ENCODE data around the gene ALDH4A1.
"Not testable (repeated sequence)": the region's sequence is repeated elsewhere in the genome, so short reads cannot be mapped to it uniquely, and the experiment has no call there.

Gene ALDH4A1

DNA sequence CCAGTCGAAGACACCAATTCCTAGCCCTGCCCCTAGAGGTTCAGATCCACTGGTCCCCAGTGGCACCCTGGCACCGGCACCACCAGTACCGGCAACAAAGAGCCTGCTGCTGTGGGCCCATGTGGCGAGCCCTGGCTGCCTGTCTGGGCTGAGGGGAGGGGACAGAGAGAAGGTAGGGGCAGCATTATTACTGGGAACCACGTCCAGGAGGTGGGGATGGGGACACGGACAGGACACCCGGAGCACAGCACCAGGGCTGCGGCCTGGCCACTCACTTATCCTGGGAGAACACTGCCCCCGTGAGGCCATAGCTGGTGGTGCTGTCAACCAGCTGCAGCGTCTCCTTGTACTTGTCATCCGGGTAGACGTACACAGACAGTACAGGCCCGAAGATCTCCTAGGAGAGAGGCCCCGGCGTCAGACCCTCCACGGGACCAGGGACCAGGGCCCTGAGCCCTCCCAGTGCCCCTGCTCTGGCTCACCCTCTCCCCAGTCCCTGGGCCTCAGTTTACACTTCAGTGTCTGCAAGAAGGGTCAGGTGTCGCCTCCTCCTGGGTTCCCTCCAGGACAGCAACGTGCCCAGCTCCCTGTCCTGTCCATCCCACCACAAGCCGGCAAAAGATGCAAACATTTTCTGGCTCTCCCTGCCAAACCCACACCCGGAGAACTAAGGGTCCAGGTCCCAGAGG lies 27.1 kb downstream of the ALDH4A1 start:
- DNase-seq = peak; percentile 64

DNA sequence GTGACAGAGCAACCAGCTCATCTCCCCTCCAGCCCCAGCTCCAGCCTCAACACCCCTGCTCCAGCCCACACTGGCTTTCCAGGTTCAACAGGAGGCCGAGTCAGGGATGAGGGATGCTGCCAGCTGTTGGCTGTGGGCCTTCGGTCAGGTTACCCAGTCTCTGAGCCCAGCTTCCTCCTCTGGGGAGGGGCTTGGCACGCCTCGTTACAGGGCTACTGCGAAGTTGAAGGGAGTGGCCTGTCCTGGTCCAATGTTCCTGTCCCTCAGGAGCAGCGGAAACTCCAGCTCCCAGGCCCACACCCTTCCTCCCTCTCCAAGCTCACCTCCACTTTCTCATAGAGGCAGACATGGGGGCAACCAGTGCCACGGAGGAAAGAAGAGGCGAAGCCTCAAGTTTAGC lies 27.8 kb downstream of the ALDH4A1 start:
- no peak for DNase-seq

DNA sequence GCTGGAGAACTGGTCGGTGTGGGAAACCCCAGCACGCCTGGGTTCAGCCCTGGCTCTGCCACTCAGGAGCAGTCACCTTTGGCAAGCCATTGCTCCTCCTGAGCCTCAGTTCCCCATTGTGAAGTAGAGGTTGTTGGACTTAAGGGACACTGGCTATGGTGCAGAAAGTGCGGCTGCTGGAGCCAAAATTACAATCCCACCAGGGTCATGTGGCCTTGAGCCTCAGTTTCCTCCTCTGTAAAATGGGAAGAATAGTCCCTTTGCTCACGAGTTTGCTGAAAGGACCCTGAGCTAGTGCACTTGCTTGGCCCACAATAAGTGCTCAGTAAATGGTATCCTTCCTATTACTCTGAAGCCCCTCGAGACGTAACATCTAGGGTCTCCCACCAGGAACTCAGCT lies 28.3 kb downstream of the ALDH4A1 start:
- no peak for DNase-seq

DNA sequence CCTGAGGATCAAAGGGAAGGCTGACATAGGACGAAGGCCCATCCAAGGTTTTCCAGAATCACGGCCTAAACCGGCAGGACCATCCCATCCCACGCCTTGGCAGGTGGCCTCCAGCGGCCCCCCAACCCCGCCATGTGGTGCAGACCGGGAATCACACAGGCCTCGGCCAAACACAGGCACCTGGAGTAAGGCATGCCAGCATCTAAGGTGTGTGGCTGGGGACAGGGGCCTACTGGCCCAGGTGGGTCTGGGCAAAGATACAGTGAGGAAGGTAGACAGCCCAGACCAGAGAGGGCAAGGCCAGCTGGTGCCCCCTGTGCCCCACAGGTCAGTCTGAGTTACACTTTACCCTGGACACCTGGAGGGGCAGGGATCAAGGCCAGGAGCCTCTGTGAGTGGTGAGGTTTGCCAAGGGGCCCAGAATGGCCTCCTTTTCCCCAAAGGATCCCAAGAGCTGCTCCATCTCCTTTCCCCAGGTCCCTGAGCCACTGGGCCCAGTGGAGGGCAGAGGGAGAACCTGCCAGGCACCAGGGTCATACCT lies 30.2 kb downstream of the ALDH4A1 start:
- no peak for DNase-seq

DNA sequence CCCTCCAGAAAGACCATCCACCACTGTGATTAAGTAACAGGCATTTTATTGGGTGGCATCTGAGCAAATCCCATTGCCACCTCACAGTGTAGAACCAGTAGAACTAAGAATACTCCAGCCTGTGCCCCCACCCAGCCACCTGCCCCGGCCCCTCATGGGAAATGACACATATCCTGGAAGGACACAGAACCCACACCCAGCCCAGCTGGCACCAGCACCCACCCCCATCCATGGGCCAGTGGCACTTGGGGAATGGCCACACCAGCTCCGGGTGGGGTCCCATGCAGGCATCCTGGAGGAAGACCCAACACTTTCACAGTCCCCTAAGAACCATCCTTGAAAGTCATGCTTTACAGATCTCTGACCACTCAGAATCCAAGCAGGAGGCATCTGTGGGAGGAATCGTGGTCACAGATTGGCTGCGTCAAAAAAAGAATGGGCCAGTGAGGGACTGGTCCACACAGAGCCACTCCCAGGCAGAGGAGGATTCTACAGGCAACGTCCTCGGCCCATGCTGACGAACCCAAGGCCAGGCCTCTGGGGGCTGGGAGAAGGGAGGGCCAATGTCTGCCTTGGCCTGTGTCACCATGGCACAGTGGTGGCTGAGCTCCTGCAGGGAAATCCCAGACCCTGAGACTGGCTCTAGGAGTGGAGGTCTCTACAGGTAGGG lies 30.8 kb downstream of the ALDH4A1 start:
- no peak for DNase-seq

DNA sequence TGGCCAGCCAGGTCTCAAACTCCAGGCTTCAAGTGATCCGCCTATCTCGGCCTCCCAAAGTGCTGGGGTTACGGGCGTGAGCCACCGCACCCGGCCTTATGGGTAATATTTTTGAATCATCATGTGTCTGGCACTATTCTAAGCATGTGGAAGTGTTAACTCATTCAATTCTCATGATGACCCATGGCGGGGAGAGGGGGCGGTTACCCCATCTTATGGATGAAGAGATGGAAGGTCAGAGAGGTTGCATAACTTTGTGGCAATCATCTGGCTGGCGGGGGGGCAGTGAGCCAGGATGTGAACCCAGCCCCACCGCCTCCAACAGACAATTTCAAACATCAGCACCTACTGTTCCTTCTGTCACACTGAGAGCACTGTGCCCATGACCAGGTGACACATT lies 31.4 kb downstream of the ALDH4A1 start:
- DNase-seq = no peak

DNA sequence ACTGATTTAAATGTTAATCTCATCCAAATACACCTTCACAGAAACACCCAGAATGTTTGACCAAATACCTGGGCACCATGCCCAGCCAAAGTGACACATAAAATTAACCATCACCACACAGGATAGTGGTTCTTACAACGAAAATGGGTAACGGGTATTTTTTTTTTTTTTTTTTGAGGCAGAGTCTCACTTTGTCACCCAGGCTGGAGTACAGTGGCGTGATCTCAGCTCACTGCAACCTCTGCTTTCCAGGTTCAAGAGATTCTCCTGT lies 31.8 kb downstream of the ALDH4A1 start:
- DNase-seq = not testable (repeated sequence)

DNA sequence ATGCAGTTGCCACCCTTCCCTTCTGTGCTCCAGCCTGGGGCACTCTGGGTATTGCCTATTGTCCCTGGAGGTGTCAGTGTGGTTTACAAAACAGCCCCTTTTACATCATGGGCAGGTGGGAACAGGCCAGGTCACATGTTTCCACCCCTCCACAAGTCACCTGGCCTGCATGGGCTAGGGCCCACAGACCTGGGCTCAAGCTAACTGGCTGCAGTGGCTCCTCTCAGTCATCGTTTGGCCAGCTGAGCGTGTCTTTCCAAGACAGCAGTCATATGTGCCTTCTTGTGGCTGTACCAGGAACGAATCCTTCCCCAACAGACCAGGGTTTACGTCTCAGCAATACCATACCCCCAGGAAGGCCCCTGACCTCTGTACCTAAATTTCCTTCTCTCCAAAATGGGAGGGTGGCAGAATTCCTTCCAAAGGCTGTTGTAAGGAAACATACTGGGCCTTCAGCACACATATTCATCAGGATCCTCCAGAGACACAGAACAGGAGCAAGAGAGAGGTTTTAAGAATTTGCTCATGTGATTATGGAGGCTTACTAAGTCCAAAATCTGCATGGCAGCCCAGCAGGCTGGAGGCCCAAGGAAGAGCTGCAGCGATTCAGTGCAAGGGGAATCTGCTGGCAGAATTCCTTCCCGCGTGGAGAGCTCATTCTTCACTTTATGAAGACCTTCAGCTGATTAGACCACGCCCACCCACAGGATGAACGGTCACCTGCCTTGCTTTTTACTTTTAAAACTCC lies 32.3 kb downstream of the ALDH4A1 start:
- no peak for DNase-seq

DNA sequence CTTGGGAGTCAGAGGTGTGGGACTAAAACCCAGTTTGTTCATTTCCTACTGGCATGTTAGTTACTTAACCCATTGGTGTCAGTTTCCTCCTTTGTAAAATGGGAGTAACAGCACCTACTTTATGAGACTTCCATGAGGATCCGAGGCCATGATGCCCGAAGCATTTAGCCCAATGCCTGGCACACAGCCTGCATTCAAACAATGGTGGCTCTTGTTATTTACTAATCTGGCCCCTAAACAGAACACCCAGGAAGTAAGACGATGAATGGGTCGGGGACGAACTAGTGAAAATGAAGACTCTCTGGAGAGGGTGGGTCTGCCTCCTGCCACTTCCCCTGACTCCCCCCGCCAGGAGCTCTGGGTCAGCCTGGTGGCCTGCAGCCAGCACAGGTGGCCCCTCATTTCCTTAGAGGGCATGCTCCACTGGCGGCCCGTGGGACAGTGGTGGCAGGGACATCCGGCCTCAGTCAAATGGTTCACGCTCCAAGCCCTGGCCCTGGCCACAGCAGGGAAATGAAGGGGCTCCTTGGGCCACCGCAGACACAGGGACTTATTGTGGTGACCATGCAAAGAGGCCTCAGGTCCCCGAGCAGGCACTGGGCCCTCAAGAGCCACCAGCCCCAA lies 33.4 kb downstream of the ALDH4A1 start:
- DNase-seq = no peak

DNA sequence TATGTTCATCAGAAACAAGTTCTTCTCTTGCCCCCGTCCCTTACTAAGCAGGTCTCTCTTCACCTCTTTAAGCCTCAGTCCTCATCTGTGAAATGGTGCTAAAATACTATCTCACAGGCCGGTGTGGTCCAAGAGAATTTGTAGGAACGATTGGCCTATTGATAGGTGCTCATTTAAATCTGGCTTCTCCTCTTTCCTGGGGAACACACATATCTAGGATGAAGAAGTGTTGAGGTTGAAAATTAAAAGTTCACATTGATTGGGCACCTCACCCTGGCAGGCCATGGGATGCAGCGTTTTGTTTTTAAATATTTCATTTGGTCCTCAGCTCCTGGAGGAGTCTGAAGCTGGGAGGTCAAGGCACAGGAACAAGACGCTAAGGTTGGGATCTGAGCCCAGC lies 34.0 kb downstream of the ALDH4A1 start:
- DNase-seq = no peak

DNA sequence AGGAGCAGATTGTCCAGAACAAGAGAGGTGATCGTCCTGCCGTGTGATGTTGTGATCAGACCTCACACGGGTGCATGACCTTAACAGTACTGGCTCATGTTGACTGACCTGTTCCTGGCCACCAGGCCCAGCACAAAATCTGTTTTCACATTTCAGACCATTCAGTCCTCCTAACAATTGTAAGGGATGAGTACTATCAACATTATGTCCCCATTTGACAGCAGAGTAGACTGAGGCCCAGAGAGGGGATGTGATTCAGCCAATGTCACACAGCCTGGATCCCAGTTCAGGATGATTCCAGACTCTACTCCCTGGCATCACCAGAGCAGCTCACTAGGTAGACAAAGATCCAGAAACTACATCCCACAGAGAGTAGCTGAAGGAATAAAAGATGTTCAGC lies 35.5 kb downstream of the ALDH4A1 start:
- no peak for DNase-seq

DNA sequence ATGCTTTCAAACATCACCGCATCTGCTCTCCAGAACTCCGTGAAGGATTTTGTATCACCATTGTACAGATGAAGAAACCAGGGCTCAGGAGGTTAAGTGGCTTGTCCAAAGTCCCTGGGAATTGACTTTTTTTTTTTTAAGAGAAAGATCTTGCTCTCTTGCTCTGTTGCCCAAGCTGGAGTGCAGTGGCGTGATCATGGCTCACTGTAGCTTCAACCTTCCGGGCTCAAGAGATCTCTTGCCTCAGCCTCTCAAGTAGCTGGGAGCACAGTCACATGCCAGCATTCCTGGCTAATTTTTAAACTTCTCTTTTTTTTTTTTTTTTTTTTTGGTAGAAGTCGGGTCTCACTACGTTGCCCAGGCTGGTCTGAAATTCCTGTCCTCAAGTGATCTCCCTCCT lies 36.0 kb downstream of the ALDH4A1 start:
- no peak for DNase-seq

DNA sequence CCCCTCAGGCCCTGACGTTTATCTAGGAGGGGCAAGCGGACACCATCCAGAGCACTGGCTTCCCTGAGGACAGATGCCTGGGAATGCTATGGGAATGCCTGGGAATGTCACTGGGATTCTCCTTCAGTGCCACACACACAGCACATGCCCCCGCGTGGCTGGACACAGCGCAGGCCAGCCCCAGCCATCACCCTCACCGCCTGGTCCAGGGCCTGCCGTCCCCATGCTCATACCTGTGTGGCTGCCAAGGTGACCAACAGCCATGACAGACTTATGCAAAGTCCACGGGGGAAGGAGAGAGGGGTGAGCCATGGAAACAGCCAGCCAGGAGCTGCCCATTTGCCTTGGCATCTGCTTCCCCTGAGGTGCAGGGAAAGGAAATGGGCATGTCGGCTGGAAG lies 37.2 kb downstream of the ALDH4A1 start:
- DNase-seq = no peak

DNA sequence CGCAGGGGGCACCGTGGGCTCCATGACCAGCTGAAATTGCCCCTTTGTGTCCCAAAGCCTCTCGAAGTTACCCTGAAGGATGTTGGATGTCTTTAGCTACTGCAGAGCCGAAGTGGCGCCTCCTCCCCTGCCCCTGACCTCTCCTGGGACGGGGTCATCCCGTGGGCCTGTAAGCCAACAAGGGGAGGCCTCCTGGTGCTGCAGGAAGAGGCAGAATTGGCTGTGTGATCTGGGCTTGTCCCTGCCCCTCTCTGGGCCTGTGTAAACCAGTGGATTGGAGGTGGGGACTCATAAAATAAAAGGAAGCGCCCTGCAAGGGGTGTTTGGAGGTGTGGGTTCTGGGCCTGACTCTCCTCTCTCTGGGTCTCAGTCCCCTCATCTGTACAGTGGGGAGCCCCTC lies 40.8 kb downstream of the ALDH4A1 start:
- DNase-seq = no peak

DNA sequence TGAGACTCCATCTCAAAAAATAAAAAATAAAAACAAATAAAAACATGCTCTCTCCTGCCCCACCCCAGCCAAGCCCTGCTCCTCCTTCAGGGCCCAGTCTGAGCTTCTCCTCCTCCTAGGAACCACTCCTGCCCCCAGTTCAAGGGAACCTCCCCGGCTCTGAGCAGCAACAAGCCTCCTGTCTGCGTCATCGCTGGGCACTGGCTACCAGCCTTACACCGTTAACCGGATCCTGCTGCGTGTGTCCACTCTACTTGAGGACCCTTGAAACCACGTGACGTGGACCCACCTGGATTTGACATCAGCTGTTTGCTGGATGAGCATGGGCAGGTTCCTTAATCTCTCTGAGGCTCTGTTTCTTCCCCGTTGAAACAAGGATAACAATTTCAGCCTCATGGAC lies 41.3 kb downstream of the ALDH4A1 start:
- no peak for DNase-seq

DNA sequence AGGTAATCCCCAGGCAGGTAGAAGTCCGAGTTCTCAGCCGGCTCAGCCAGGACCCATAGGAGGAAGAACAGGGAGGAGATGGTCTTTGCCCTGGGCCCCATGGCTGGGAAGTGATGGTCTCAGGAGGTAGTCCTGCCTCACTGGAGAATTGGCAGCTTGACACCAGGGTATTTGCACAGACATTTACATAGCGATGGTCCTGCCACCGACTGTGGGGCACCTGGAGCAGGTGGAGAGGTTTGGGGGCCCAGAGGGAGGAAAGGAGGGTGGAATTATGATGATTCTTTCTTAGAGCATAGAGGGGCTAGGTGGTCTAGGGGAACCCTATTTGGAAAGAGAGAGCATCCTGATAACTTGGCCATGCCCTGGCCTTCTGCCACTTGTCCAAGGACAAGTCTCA lies 42.8 kb downstream of the ALDH4A1 start, which contains the start of gene TAS1R2:
Gene TAS1R2 (minus strand): TSS at position 101 of the 400 bp plus-strand sequence. CDS start 0 bp downstream, at position 101.
- no peak for DNase-seq

DNA sequence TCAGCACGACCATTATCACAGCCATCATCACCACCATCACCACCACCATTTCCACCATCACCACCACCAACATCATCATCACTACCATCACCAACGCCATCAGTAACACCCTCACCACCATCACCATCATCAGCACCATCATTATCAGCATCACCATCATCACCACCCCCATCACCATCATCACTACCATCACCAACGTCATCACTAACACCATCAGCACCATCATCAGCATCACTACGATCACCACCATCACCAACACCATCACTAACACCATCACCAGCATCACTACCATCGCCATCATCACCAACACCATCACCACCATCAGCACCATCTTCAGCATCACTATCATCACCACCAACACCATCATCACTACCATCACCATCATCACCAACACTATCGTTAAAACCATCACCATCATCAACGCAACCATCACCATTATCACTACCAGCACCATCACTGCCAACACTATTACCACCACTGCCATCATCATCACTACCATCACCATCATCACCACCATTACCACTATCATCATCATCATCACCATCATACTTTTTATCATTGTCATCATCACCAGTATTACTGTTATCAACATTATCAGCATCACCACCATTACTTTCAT lies 44.2 kb downstream of the ALDH4A1 start:
- no peak for DNase-seq

DNA sequence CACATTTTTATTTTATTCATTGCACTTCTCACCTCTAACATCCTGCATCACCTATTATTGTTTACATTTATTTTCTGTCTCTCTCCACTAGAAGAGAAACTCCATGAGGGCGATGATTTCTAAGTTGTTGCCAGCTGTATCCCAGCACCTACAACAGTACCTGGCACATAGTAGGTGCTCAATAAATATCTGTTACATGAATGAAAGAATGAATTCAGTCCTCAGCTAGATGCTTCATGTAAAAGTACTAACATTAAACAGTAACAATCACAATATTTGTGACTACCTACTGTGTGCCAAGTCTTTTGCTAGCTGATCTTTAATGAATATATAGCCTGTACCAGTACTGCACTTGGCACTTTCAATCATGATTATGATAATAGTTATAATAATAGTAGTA lies 45.9 kb downstream of the ALDH4A1 start:
- DNase-seq = no peak

DNA sequence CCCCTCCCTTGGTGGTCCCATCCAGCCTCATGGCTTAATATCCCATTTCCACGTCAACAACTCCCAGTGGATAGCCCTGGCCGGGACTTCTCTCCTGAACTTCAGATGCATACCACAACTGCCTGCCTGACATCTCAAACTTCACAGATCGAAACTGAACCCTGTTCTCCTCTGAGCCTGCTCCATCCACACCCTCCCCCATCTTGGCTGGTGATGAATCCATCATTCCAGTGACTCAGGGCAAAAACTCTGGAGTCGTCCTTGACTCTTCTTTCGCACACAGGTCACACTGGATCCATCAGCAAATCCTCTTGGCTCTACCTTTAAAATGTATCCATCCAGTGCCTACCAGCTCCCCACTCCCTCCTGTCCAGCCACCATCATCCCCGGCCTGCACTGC lies 46.8 kb downstream of the ALDH4A1 start:
- DNase-seq = no peak

DNA sequence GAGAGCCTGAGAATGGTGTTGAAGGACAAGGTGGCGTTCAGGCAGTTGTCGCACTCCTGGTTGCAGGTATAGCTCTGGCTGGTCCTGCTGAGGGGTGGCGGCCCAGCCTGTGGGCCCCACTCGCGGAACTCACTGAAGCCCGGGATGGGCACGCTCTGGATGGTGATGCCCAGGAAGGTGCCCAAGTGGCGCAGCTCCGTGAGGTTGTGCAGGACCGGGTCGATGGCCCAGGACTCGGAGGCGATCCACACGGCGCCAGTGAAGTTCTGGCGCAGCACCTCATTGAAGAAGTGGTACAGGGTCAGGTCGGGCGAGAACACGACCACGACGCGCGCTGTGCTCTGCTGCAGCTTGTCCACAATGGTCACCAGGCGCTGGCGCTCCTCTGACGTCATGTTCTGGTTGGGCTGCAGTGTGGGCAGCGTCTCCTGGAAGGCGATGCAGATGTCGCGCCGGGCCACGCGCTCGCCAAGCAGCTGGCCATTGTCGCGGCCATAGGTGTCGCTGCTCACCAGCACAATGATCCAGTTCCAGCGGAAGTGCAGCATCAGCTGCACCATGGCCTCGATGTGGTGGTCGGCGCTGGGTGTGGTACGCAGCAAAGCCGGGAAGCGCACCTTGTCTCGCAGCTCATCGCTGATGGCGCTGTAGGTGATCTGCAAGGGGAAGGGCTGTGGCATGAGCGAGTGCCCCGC lies 47.9 kb downstream of the ALDH4A1 start:
- DNase-seq = no peak

DNA sequence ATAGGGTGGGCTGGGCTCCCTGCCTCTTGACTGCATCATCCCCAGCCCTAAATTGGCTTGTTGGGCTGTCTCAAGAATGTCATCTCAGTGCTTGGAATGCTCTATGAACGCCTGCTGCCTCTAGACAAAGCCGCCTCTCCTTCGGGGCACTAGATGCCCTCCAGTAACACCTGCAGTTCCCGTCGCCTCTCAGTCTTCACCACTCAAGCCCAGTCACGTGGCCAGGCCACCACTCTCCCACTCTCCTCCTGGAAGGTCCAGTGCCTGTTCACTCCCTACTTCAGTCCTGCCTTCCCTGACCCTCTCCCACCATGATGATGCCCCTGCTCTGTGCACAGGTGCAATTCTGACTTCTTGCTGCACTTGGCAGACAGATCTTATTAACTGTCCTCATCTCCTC lies 49.9 kb downstream of the ALDH4A1 start:
- no peak for DNase-seq

DNA sequence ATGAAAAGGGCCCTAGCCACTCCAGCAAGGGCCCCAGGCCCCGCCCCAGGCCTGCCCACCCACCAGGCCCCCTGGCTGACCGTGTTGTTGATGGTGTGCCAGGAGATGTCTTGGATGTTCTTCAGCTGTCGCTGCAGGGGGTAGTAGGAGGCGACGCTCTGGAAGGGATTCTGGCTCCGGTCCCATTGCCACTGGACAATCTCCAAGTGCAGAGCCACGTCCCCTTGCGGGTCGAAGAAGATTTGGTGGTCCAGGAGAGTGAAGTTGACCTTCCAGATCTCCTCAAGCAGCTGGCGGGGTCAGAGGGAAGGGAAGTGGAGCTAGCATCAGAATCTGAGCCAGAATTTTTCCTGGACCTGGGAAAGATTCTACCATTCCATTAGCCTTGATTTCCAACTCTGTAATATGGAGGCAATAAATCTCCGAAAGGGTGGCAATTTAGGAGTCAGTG lies 53.1 kb downstream of the ALDH4A1 start:
- DNase-seq = no peak

Measured in NCI-H1694 treated with DMSO at 0.1 percent for 48 hours (cell line).